Measurements from ENCODE around the gene UMOD. TPM values are rescaled to one million over a fixed set of nuclear protein-coding genes. Genes with fewer than 3 reads are reported as not detected.

Gene UMOD
- total and polyA plus RNA-seq, 2 experiments from 2014 or later, result not detected

DNA sequence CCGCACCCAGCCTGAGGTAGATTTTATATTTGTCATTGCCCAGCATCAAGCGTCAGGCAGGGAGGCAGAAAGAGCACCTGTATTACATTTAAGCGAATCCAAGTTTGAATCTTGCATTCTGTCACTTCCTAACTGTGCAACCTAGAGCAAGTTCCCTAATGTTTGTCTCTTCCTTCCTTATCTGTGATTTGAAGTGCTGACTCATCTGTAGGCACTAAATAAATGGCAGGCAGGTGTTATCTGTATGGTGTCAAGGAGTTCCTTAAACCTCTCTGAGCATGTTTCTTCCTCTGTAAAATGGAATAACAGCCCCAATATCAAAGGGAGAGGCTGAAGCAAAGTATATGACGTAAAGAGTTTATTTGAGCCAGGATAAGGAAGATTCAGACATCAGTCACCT lies 49.5 kb downstream of the UMOD start:
- Histone ChIP-seq H4K20me1 (ENCODE audit: insufficient read depth, poor library complexity, severe bottlenecking) (no peaks in the 10 kb centered on the region), H3K9me2 (replicated peaks; ENCODE audit: insufficient read depth) (no peaks in the 10 kb centered on the region), H3K27ac (no peak overlapping the region), H3K4me1 (ENCODE audit: insufficient read depth) (no peaks in the 10 kb centered on the region), H3K9me3 (ENCODE audit: low read depth) (no peaks in the 10 kb centered on the region), H3K79me2 (no peaks in the 10 kb centered on the region), H3K36me3 (replicated peaks; ENCODE audit: insufficient read depth, low read depth) (no peaks in the 10 kb centered on the region), H3K4me2 (no peak overlapping the region), H3K27me3 (peaks cover 6% of the 10 kb centered on the region), H3K4me3 (no peak overlapping the region), H2AFZ (no peak overlapping the region)
- peak; percentile 18 for DNase-seq (ENCODE audit: low spot score)
- TF ChIP-seq CTCF (IDR thresholded peaks at IDR 0.05; ENCODE audit: poor library complexity) (no peak), EZH2 (IDR thresholded peaks at IDR 0.05; ENCODE audit: borderline replicate concordance) (no peak), EZH2phosphoT487 (IDR thresholded peaks at IDR 0.05; ENCODE audit: low read depth, severe bottlenecking, unreplicated experiment) (no peak)
- WGBS (ENCODE audit: low lambda C conversion rate, missing lambda C conversion rate), result 62% methylated on average over 4 of the region's 4 CpGs

DNA sequence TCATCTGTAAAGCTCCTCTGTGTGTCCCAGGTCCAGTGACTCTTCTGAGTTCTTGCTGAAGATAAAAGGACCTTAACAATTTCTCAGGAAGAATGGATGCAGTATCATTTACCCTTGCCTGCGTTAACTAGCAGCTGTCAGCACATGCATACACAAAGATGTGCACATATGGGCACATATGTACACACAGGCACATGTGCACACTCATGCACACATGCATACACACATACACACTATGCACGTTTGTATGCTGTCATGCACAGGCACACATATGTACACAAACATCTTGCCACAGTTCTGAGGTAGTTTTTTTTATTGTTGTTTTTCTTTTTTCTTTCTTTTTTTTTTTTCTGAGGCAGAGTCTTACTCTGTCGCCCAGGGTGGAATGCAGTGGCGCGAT lies 50.1 kb downstream of the UMOD start:
- no peak for DNase-seq (ENCODE audit: low spot score)
- H3K4me3 ChIP-seq, result no peak overlapping the region
- no peak for TF ChIP-seq EZH2phosphoT487 (IDR thresholded peaks at IDR 0.05; ENCODE audit: low read depth, severe bottlenecking, unreplicated experiment)
- no peak for TF ChIP-seq EZH2 (IDR thresholded peaks at IDR 0.05; ENCODE audit: borderline replicate concordance)
- TF ChIP-seq CTCF (IDR thresholded peaks at IDR 0.05; ENCODE audit: poor library complexity), result no peak
- no peaks in the 10 kb centered on the region for H4K20me1 ChIP-seq (ENCODE audit: insufficient read depth, poor library complexity, severe bottlenecking)
- no peak overlapping the region for H3K4me2 ChIP-seq
- peaks cover 6% of the 10 kb centered on the region for H3K27me3 ChIP-seq
- H3K27ac ChIP-seq, result no peak overlapping the region
- H3K9me3 ChIP-seq (ENCODE audit: low read depth), result no peaks in the 10 kb centered on the region
- no peaks in the 10 kb centered on the region for H3K79me2 ChIP-seq
- no peaks in the 10 kb centered on the region for H3K36me3 ChIP-seq (replicated peaks; ENCODE audit: insufficient read depth, low read depth)
- WGBS (ENCODE audit: low lambda C conversion rate, missing lambda C conversion rate), result 74% methylated on average over 5 of the region's 5 CpGs
- no peaks in the 10 kb centered on the region for H3K4me1 ChIP-seq (ENCODE audit: insufficient read depth)
- H2AFZ ChIP-seq, result no peak overlapping the region
- no peaks in the 10 kb centered on the region for H3K9me2 ChIP-seq (replicated peaks; ENCODE audit: insufficient read depth)

GRCh38 chr16:20301840-20302239 lies 50.7 kb downstream of the UMOD start:
- no peaks in the 10 kb centered on the region for H3K9me3 ChIP-seq (ENCODE audit: low read depth)
- no peak for DNase-seq (ENCODE audit: low spot score)
- no peak for TF ChIP-seq CTCF (IDR thresholded peaks at IDR 0.05; ENCODE audit: poor library complexity)
- TF ChIP-seq EZH2 (IDR thresholded peaks at IDR 0.05; ENCODE audit: borderline replicate concordance), result no peak
- no peaks in the 10 kb centered on the region for H4K20me1 ChIP-seq (ENCODE audit: insufficient read depth, poor library complexity, severe bottlenecking)
- H3K79me2 ChIP-seq, result no peaks in the 10 kb centered on the region
- 67% methylated on average over 5 of the region's 5 CpGs for WGBS (ENCODE audit: low lambda C conversion rate, missing lambda C conversion rate)
- no peaks in the 10 kb centered on the region for H3K4me1 ChIP-seq (ENCODE audit: insufficient read depth)
- H3K4me3 ChIP-seq, result no peak overlapping the region
- H2AFZ ChIP-seq, result no peak overlapping the region
- no peaks in the 10 kb centered on the region for H3K9me2 ChIP-seq (replicated peaks; ENCODE audit: insufficient read depth)
- H3K36me3 ChIP-seq (replicated peaks; ENCODE audit: insufficient read depth, low read depth), result no peaks in the 10 kb centered on the region
- peaks cover 6% of the 10 kb centered on the region for H3K27me3 ChIP-seq
- no peak overlapping the region for H3K27ac ChIP-seq
- H3K4me2 ChIP-seq, result no peak overlapping the region

All from hepatocyte (in vitro differentiated cells).